ENCODE data around the gene SFTPD.

DNA sequence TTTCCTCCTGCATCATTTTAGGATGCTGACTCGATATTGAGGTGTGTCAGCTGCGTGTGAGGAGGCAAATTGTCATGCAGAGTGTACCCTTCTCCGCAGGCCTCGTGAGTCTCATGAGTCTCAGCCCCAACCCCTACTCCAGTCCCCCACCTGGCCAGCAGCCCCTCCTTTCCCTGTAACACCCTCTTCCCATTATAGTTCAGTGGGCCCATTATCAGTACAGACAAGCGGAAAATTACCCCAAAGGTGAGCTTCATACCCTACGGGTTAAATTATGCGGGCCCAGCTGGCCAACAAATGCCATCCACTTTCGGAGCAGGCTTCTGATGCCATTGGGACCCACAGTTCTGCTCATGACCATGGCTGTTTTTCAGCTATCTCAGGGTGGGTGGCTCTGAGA lies 25.2 kb downstream of the SFTPD start:
- TF ChIP-seq, protein P1, sequence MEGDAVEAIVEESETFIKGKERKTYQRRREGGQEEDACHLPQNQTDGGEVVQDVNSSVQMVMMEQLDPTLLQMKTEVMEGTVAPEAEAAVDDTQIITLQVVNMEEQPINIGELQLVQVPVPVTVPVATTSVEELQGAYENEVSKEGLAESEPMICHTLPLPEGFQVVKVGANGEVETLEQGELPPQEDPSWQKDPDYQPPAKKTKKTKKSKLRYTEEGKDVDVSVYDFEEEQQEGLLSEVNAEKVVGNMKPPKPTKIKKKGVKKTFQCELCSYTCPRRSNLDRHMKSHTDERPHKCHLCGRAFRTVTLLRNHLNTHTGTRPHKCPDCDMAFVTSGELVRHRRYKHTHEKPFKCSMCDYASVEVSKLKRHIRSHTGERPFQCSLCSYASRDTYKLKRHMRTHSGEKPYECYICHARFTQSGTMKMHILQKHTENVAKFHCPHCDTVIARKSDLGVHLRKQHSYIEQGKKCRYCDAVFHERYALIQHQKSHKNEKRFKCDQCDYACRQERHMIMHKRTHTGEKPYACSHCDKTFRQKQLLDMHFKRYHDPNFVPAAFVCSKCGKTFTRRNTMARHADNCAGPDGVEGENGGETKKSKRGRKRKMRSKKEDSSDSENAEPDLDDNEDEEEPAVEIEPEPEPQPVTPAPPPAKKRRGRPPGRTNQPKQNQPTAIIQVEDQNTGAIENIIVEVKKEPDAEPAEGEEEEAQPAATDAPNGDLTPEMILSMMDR (IDR thresholded peaks at IDR 0.05) = no peak
- TF ChIP-seq EP300 (IDR thresholded peaks at IDR 0.05) (no peak), POLR2A (IDR thresholded peaks at IDR 0.05) (no peak)

Data from upper lobe of left lung (tissue), 4 donors.